OCI-LY3 (cell line): ENCODE results near the gene UBE2E1.
"Not testable (repeated sequence)": the region's sequence is repeated elsewhere in the genome, so short reads cannot be mapped to it uniquely, and the experiment has no call there.

ENCODE experiments used
- H2AFZ ChIP-seq: fragments of 200-600, 300-600 bp; shearing (Covaris generic); 2 replicates; pipeline ENCODE4 v1.6.0; 2014; ENCODE audit warnings: antibody characterized with exemption, low read depth, low read length
- H3K27ac ChIP-seq: fragments of 200-600, 300-600 bp; sonication (generic); 2 replicates; pipeline ENCODE4 v1.5.1; 2014; ENCODE audit warnings: mild to moderate bottlenecking, low read length, moderate library complexity, mixed read lengths
- H3K27me3 ChIP-seq: fragments of 200-600, 300-600 bp; sonication (generic); 2 replicates; pipeline ENCODE4 v1.6.1; 2014; ENCODE audit warnings: low read depth, low read length, mixed read lengths
- H3K36me3 ChIP-seq: fragments of 200-600, 300-600 bp; sonication (generic); replicated peaks from 2 replicates; pipeline ENCODE3; 2014; ENCODE audit warnings: low read depth, low read length, mixed read lengths
- H3K4me1 ChIP-seq: fragments of 300-600, 200-600 bp; sonication (generic); 2 replicates; pipeline ENCODE4 v1.6.1; 2014; ENCODE audit warnings: low read length, mixed read lengths
- H3K4me2 ChIP-seq: fragments of 200-600, 300-600 bp; sonication (generic); 2 replicates; pipeline ENCODE4 v1.6.1; 2014; ENCODE audit warnings: low read length, mixed read lengths
- H3K4me3 ChIP-seq: fragments of 300-600, 200-600 bp; sonication (generic); 2 replicates; pipeline ENCODE4 v1.5.1; 2014; ENCODE audit warnings: antibody characterized with exemption, mild to moderate bottlenecking, low read length, moderate library complexity
- H3K79me2 ChIP-seq: fragments of 300-600, 200-600 bp; shearing (Covaris generic); 2 replicates; pipeline ENCODE4 v1.6.1; 2014; ENCODE audit warnings: mild to moderate bottlenecking, low read length, mixed read lengths
- H3K9ac ChIP-seq: fragments of 300-600, 200-600 bp; shearing (Covaris generic); 2 replicates; pipeline ENCODE4 v1.6.0; 2014; ENCODE audit warnings: mild to moderate bottlenecking, low read length, moderate library complexity
- H3K9me3 ChIP-seq: fragments of 200-600, 300-600 bp; shearing (Covaris generic); 2 replicates; pipeline ENCODE4 v1.6.1; 2014; ENCODE audit warnings: low read length, mixed read lengths; ENCODE audit not compliant: insufficient read depth
- H4K20me1 ChIP-seq: fragments of 200-600, 300-600 bp; sonication (generic); 2 replicates; pipeline ENCODE4 v1.6.1; 2016; ENCODE audit warnings: low read length, mixed read lengths; ENCODE audit not compliant: insufficient read depth
- EZH2phosphoT487 ChIP-seq: fragments of 200-600 bp; shearing (Covaris generic); IDR thresholded peaks from 2 replicates; pipeline ENCODE4 v1.6.1; 2018; ENCODE audit warnings: antibody characterized with exemption, mixed run types, low read depth
- TF ChIP-seq, protein P1 (sequence below): fragments of 200-600, 300-600 bp; sonication (generic); IDR thresholded peaks from 2 replicates; pipeline ENCODE4 v1.5.1; 2014; ENCODE audit warnings: antibody characterized with exemption, low read length, low read depth

Gene UBE2E1

DNA sequence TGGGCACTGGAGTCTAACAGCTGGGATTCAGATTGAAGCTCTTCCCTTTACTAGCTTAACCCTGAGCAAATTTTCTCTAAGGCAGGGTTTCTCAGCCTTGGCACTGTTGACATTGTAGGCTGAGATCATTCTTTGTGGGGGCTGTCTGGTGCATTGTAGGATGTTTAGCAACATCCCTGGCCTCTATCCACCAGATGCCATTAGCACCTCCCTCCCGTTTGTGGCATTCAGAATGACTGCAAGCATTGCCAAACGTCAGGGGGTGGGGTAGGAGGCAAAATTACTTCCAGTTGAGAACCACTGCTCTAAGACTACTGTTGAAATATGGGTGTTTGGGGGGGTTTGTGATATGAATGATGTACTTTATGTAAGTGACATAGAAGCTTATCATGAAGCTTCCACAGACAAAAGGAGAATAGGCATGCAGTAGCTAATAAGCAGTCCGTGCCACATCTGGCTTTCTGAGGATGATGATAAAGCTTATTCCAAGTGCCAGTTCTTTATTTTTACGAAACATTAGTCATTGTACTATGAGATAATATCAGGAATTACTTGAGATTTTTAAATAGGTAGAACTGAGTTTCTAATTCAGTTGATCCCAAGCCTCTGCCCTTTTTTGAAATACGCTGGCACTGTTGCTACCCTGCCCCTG lies 71.7 kb downstream of the UBE2E1 start:
- Histone ChIP-seq H3K4me3 (no peak overlapping the region), H3K36me3 (peaks cover 4% of the 10 kb centered on the region), H3K9ac (no peak overlapping the region), H3K27me3 (no peaks in the 10 kb centered on the region), H2AFZ (no peak overlapping the region), H4K20me1 (peaks cover 54% of the 10 kb centered on the region), H3K9me3 (no peaks in the 10 kb centered on the region), H3K27ac (no peak overlapping the region), H3K4me1 (no peaks in the 10 kb centered on the region), H3K79me2 (peaks cover 30% of the 10 kb centered on the region), H3K4me2 (no peak overlapping the region)
- TF ChIP-seq, protein P1, sequence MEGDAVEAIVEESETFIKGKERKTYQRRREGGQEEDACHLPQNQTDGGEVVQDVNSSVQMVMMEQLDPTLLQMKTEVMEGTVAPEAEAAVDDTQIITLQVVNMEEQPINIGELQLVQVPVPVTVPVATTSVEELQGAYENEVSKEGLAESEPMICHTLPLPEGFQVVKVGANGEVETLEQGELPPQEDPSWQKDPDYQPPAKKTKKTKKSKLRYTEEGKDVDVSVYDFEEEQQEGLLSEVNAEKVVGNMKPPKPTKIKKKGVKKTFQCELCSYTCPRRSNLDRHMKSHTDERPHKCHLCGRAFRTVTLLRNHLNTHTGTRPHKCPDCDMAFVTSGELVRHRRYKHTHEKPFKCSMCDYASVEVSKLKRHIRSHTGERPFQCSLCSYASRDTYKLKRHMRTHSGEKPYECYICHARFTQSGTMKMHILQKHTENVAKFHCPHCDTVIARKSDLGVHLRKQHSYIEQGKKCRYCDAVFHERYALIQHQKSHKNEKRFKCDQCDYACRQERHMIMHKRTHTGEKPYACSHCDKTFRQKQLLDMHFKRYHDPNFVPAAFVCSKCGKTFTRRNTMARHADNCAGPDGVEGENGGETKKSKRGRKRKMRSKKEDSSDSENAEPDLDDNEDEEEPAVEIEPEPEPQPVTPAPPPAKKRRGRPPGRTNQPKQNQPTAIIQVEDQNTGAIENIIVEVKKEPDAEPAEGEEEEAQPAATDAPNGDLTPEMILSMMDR = no peak
- TF ChIP-seq EZH2phosphoT487 = no peak

DNA sequence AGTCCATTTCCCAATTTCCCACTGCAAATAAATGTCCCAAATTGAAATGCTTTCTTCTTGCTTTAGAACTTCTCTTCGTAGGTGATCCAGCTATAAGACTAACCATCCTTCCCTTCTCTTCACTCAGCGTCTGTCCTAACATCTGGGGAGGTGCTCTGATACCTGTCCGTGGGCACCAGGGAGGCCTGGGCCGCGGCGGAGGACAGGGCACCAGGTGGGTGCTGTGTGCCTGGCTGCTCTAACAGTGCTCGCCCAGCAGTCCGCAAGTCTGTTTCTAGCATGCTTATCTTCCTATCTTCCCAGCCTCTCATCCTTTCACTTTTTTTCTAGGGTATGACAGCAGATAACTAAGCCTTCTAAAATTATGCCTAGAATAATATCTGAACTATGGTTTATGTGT lies 73.7 kb downstream of the UBE2E1 start:
- Histone ChIP-seq H3K9me3 (no peaks in the 10 kb centered on the region), H3K27ac (no peak overlapping the region), H3K4me2 (no peak overlapping the region), H2AFZ (no peak overlapping the region), H3K9ac (no peak overlapping the region), H3K4me1 (no peaks in the 10 kb centered on the region), H3K27me3 (no peaks in the 10 kb centered on the region), H3K36me3 (peaks cover 4% of the 10 kb centered on the region), H3K79me2 (peaks cover 27% of the 10 kb centered on the region), H4K20me1 (peaks cover 53% of the 10 kb centered on the region), H3K4me3 (no peak overlapping the region)
- TF ChIP-seq EZH2phosphoT487 = no peak
- TF ChIP-seq, protein P1 = no peak

DNA sequence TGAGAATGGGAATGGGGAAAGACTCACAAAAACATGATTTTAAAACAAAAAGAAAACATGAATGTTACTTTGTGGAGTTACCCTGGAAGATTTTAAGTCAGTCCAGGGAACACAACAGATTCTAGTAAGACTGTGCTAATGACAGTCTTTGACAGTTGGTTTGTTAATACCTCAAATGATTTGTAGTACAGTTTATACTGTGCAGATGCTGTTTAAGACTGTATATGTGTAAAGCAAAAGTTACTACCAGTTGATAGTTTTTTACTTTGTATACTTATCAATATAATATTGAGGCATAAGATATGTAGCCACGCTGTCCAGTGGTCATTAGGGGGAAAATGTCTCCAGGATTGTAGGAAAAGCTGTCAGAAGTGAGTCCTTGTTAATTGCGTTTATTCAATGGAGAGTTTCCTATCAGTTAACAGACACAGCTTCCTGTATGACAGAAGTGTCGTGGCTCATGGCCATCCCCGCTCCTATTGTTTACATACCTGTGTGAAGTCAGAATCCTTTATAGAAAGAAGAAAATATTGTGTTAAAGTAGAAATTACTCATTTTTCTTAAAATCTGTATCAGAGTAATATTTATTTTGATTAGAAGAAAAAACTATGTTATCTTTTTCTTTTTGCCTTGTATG lies 75.1 kb downstream of the UBE2E1 start:
- TF ChIP-seq, protein P1 = no peak
- TF ChIP-seq EZH2phosphoT487 = no peak
- H3K79me2 ChIP-seq = peaks cover 23% of the 10 kb centered on the region
- no peak overlapping the region for H3K4me3 ChIP-seq
- peaks cover 52% of the 10 kb centered on the region for H4K20me1 ChIP-seq
- H3K36me3 ChIP-seq = peaks cover 4% of the 10 kb centered on the region
- H3K27ac ChIP-seq = no peak overlapping the region
- no peaks in the 10 kb centered on the region for H3K27me3 ChIP-seq
- no peak overlapping the region for H2AFZ ChIP-seq
- H3K9me3 ChIP-seq = no peaks in the 10 kb centered on the region
- no peaks in the 10 kb centered on the region for H3K4me1 ChIP-seq
- no peak overlapping the region for H3K4me2 ChIP-seq
- no peak overlapping the region for H3K9ac ChIP-seq

DNA sequence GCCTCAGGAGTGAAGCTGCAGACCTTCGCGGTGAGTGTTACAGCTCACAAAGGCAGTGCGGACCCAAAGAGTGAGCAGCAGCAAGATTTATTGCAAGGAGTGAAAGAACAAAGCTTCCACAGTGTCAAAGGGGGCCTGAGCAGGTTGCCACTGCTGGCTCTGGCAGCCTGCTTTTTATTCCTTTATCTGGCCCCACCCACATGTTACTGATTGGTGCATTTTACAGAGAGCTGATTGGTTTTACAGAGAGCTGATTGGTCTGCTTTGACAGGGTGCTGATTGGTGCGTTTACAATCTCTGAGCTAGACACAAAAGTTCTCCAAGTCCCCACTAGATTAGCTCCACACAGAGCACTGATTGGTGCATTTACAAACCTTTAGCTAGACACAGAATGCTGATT lies 76.2 kb downstream of the UBE2E1 start:
- H3K9me3 ChIP-seq, H3K27ac ChIP-seq, H3K4me3 ChIP-seq, H3K27me3 ChIP-seq, H3K4me1 ChIP-seq, H3K9ac ChIP-seq, H3K36me3 ChIP-seq, H2AFZ ChIP-seq, H3K4me2 ChIP-seq: not testable (repeated sequence)
- peaks cover 50% of the 10 kb centered on the region for H4K20me1 ChIP-seq
- peaks cover 12% of the 10 kb centered on the region; the same call in 1 of the 2 replicates for H3K79me2 ChIP-seq
